NCI-H1105 (cell line): ENCODE measurements around the gene CTSF.
A peak's percentile ranks its signal among the peaks of the same experiment; 100 is the strongest.
"Not testable (repeated sequence)": the region's sequence is repeated elsewhere in the genome, so short reads cannot be mapped to it uniquely, and the experiment has no call there.

Experiments
- DNase-seq: peaks from one replicate; lab custom pipeline; 2025; lab: John Stamatoyannopoulos, UW

The CTSF gene

DNA sequence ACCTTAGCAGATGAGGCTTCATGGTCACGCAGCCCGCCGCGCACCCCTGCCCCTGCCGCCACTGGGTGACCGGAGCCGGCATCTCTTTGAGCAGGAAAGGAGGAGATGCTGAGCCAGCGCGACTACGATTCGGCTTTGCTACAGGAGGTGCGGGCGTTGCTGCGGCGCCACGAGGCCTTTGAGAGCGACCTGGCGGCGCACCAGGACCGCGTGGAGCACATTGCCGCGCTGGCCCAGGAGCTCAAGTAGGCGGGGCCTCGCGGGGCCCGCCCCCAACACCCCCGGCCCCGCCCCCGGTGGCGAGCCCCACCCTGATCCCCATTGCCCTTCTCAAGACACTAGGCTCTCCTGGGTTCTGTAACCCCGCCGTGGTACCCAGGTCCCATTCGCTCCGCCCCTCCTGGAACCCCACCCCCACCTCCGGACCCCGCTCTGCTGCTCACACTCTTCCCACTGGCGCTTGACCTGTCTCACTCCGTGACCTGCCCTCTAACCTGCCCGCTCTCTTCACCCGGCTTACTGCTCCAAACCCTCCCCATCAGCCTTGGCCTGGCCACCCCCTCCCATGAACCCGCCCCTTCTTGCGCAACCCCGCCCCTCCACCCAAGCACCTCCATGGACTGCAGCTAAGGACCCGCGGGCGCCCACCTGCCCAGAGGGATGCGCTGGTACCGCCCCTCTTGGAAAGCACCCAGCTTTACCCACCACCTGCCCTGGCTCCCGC is 9.1 kb downstream of the CTSF start:
- no peak for DNase-seq

GRCh38 chr11:66557733-66558326 is 10.6 kb downstream of the CTSF start:
- DNase-seq, result no peak

DNA sequence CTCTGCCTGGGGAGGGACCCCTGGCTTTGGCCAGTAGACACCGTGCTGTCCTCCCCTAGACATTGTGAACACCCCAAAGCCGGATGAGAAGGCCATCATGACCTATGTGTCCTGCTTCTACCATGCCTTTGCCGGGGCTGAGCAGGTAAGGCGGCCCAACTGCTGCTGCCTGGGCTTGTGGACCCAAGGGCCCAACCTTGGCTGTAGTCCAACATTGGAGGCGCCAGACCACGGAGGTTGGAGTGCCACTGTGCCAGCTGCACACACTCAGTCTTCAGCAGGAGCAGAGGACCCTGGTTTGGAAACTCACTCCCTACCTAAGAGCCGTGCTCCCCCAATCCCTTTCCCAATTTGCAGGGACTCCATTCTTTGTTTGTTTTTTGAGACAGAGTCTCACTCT is 12.3 kb downstream of the CTSF start:
- peak; percentile 19 for DNase-seq

GRCh38 chr11:66555416-66555815 is 13.0 kb downstream of the CTSF start:
- no peak for DNase-seq

DNA sequence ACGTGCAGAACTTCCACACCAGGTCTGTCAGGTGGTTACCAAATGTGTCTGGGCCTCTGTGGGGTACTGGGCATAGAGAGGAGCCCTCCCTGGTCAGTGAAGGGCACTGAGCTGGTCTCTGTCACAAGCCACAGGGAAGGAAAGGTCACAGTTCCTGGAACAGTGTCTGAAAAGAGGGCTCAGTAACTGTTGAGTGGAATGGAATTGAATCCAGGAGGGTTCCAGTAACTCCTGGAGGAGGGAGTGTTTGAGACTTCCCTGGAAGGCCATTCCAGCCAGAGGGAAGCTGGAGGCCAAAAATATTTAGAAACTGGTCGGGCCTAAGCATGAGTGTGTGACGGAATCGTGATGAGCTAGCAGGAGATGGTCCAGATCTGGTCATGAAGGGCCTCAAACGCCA is 13.8 kb downstream of the CTSF start:
- no peak for DNase-seq

GRCh38 chr11:66550887-66551286 is 17.5 kb downstream of the CTSF start:
- no peak for DNase-seq

GRCh38 chr11:66549696-66550095 is 18.7 kb downstream of the CTSF start:
- DNase-seq, result no peak

DNA sequence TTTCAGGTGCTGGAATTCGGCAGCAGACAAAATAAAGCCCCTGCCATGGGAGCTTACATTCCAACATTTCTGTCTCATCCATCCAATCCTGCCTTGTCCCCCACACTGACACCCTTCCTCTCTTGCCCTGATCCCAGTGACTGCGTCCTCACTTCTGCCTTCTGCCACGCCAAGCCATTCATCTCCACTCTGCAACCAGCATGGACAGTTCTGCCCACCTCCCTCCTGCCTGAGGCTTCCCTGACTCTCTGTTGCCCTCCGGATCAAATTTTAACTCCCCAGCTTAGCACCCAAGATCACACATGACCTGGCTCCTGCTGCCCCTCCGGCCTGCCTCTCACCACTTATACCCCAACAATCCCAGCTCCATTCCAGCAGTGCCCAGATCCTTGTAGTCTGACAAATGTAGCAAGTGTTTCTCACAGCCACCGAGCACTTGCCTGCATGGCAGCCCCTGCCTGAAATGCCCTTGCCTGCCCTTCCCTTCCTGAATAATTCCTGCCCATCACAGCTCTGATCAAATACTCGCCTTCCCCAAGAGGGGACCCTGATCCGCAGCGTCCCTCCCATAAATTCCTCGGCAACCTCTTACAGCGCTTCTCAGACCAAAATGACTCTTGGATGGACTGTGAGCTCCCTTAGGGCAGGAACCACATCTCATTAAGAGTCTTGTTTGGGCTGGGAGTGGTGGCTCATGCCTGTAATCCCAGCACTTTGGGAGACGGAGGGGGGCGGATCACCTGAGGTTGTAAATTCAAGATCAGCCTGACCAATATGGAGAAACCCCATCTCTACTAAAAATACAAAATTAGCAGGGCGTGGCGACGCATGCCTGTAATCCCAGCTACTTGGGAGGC is 19.4 kb downstream of the CTSF start:
- DNase-seq, result no peak

- DNase-seq, result no peak
Measured at GRCh38 chr11:66548041-66548440, 20.4 kb downstream of the CTSF start.

DNA sequence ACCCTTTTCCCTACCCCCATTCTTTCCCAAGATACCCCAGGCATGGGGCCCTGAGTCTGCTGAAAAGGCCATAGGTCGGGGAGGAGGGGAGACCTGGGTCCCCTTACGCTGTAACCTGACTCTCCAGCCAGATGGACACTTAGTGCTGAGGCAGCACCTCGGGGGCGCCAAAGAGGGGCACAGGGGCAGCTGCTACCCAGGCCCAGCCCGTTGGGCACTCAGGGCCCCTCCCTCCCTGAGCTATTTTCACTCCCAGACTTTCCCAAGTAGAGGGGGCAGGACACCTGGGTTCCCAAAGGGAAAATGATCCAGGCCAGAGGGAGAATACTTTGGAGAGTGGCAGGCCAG is 20.8 kb downstream of the CTSF start:
- no peak for DNase-seq

DNA sequence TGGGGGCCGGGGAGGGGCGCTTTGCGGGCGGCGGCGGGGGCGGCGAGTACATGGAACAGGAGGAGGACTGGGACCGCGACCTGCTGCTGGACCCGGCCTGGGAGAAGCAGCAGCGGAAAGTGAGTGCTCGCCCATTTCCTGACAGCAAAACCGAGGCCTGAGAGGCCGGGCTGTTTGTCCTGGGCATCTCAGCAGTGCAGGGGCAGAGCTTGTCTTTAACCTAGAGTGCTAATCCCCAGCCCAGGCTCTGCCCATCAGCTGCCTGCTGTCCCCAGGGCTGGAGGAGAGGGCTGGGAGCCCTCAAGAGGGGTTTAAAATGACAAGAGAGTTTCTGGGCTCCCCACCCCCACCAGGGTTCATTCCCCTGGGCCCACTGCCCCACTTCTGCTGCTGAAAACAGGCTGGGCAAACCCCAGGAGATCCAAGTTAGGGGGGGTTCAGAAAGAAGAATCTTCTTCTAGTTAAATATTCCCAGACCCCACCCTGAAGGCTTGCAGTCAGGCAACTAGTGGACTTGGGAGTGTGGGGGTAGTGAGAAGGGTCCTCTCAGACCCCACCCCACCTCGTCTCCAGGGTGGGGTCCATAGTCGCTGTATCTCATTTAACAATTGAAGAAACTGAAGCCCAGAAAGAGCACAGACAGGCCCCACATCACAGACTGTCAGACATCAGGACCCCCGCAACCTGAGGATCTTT is 21.3 kb downstream of the CTSF start:
- no peak for DNase-seq

GRCh38 chr11:66546368-66546965 is 21.9 kb downstream of the CTSF start, which contains the start of gene ACTN3:
ACTN3 (plus strand) TSS chr11:66546903; CDS start chr11:66546938, 35 bp downstream.
- no peak for DNase-seq

DNA sequence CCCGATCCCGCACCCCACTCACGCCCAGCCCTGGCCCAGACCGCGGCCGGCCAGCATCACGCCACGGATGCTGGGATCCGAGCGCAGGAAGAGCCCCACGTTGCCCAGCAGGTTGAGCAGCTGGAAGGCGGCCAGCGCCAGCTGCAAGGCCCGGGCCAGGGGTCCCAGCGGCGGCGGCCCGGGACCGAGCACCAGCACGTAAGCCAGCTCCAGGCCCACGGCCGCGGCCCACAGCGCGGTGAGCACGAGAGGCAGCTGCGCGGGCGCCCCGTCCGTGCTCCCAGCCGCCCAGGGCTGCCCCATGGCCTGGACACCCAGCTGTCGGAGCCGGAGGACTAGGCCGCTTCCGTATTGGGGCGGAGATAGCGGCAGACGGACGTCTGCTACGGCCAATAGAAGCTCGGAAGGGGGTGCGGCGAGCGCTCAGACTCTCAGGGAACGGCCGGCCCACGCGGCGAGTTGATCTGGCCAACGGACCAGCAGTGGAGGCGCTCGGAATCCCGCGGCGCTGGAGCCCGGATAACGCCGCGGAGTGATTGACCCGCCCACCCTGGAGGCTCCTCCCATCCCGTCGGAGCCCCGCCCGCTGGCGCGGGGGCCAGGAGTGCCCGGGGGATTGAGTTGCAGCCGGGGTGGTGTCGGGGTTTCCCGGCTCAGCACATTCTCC is 22.6 kb downstream of the CTSF start, which contains the start of gene ZDHHC24:
ZDHHC24 (minus strand) TSS at position 348 of the 667 bp plus-strand sequence; CDS start at position 303, 45 bp downstream.
- peak; percentile 92 for DNase-seq

DNA sequence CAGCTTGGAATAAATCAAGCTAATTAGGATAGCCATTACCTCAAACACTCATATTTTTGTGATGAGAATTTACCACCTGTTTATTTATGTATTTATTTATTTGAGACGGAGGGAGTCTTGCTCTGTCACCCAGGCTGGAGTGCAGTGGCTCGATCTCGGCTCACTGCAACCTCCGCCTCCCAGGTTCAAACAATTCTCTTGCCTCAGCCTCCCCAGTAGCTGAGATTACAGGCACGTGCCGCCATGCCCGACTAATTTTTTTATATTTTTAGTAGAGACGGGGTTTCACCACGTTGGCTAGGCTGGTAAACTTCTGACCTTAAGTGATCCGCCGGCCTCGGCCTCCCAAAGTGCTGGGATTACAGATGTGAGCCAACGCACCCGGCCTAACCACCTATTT is 23.5 kb downstream of the CTSF start:
- DNase-seq, result not testable (repeated sequence)

- DNase-seq, result no peak
Measured at GRCh38 chr11:66543263-66544107, 24.9 kb downstream of the CTSF start.

GRCh38 chr11:66542362-66542761 is 26.0 kb downstream of the CTSF start:
- no peak for DNase-seq

- no peak for DNase-seq
Measured at GRCh38 chr11:66541892-66542291, 26.5 kb downstream of the CTSF start.

- not testable (repeated sequence) for DNase-seq
Measured at GRCh38 chr11:66540598-66540997, 27.8 kb downstream of the CTSF start.

GRCh38 chr11:66539870-66540213 is 28.6 kb downstream of the CTSF start:
- DNase-seq, result no peak

- DNase-seq, result no peak
Measured at GRCh38 chr11:66539170-66539869, 29.1 kb downstream of the CTSF start.
